Testis (tissue), 3 donors: Measurements from ENCODE around the gene CORO1C. TPM values are rescaled to one million over a fixed set of nuclear protein-coding genes. Genes with fewer than 3 reads are reported as not detected.
A peak's percentile ranks its signal among the peaks of the same experiment; 100 is the strongest.

Experiments
- DNase-seq: peaks from one replicate; pipeline ENCODE4 v3.0.0-alpha.2; 2019
- H3K27ac ChIP-seq, 2 donors: fragments of 200-600 bp; sonication (generic); one replicate each; pipeline ENCODE4 v1.5.1; 2019
- H3K27me3 ChIP-seq: fragments of 200-600 bp; sonication (generic); one replicate; pipeline ENCODE4 v1.5.1; 2019
- H3K36me3 ChIP-seq: fragments of 200-600 bp; sonication (generic); one replicate; pipeline ENCODE4 v1.5.1; 2017; ENCODE audit warnings: low read depth; ENCODE audit errors: missing control alignments
- H3K4me1 ChIP-seq: fragments of 200-600 bp; sonication (generic); one replicate; pipeline ENCODE4 v1.5.1; 2019
- H3K4me3 ChIP-seq, 2 donors: fragments of 200-600 bp; sonication (generic); one replicate each; pipeline ENCODE4 v1.5.1; 2017 to 2019
- H3K9me3 ChIP-seq: fragments of 200-600 bp; sonication (generic); one replicate; pipeline ENCODE4 v1.5.1; 2017
- POLR2A ChIP-seq: fragments of 450-650 bp; IDR thresholded peaks from one replicate; pipeline ENCODE4 v1.6.1; 2017; ENCODE audit warnings: antibody characterized with exemption, mild to moderate bottlenecking, moderate library complexity
- WGBS, 2 donors: methylation state at CpG; one replicate each; pipeline ENCODE4 v1.1.5; 2018; 5-methylcytosine and 5-hydroxymethylcytosine counted together
- intact Hi-C: fragments of 100-400 bp; cut with DNase I; formaldehyde crosslinking; loops from one replicate; pipeline ENCODE4 v1.15.1; 2023; ENCODE audit warnings: low total_unique reads
- polyA plus RNA-seq: library from polyadenylated mRNA; stranded (reverse); fragments of 350-450 nt; fragmentation: Illumina TruSeq; extraction: RNeasy Lipid Tissue Mini Kit (QIAGEN cat#74804); gene quantifications from one replicate; pipeline ENCODE4 v1.2.3, GENCODE V29; 2014; ENCODE audit warnings: low read depth, low replicate concordance; ENCODE audit not compliant: insufficient read depth
- total RNA-seq, 2 donors: library from RNA; depleted of rRNA; stranded (reverse); fragments of >200 nt; gene quantifications; one replicate each; pipeline ENCODE4 v1.2.3, GENCODE V29; 2016
- TF ChIP-seq, protein P1 (sequence below), 3 experiments: fragments of 450-650 bp in 2 of 3; fragments of 200-600 bp in 1 of 3; sonication (generic) in 1 of 3; IDR thresholded peaks; one replicate each; pipeline ENCODE4 v1.5.1; 2016 to 2019; ENCODE audit warnings: antibody characterized with exemption in 3 of 3, mild to moderate bottlenecking in 2 of 3, moderate library complexity in 1 of 3

CORO1C gene
- total and polyA plus RNA-seq, 3 donors from 2014 or later: 57.2 to 73.4 (median 70.2) TPM

DNA sequence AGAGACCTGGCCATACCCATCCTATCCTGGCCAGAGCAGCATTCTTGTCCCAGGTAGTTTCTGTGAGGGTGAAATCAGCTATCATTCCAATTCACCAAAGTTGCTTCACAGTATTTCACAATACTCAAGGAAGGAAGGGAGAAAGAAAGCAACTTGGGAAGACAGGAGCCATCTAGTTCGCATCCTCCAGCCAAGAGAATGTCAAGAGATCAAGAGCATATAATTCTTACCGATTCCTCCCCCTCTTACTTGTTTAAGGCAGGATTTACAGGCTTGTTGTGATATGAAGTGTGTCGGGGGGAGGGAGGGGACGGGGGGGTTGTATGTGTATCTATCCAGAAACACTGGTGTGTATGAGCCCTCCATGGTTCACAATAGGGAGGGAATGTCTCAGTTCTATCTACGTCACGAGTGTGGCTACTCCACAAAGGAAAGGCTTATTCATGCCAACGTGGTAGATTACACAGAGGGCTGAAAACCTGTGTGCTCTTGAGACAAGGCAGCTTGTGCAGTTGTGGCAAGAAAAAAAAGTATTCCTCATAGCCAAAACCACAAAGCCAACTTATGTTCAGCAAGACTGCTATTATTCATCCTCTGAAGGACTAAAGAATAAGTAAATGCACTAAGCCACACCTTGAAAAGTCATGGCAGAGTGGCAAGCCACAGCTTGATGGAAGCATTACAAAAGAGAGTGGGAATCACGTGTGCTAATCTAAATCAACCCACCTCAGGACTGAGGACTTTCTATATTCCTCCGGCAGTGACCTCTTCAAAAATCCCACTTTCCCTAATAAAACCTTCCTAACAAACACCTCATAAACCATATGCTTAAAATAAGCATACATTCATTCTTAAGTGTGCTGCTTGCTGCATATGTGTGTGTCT is 35.0 kb downstream of the CORO1C start:
- no peaks in the 10 kb centered on the region for H3K36me3 ChIP-seq
- no peak overlapping the region for H3K4me3 ChIP-seq
- no peak overlapping the region for H3K27ac ChIP-seq
- DNase-seq: no peak
- H3K4me1 ChIP-seq: peaks cover 19% of the 10 kb centered on the region
- intact Hi-C loops: no loop called here
- TF ChIP-seq, protein P1, sequence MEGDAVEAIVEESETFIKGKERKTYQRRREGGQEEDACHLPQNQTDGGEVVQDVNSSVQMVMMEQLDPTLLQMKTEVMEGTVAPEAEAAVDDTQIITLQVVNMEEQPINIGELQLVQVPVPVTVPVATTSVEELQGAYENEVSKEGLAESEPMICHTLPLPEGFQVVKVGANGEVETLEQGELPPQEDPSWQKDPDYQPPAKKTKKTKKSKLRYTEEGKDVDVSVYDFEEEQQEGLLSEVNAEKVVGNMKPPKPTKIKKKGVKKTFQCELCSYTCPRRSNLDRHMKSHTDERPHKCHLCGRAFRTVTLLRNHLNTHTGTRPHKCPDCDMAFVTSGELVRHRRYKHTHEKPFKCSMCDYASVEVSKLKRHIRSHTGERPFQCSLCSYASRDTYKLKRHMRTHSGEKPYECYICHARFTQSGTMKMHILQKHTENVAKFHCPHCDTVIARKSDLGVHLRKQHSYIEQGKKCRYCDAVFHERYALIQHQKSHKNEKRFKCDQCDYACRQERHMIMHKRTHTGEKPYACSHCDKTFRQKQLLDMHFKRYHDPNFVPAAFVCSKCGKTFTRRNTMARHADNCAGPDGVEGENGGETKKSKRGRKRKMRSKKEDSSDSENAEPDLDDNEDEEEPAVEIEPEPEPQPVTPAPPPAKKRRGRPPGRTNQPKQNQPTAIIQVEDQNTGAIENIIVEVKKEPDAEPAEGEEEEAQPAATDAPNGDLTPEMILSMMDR (IDR thresholded peaks at IDR 0.05): no peak
- no peak for TF ChIP-seq POLR2A
- no peaks in the 10 kb centered on the region for H3K27me3 ChIP-seq
- whole genome bisulfite sequencing, 2 donors: 68 to 73% methylated on average over 9 of the region's 9 CpGs
- H3K9me3 ChIP-seq: no peaks in the 10 kb centered on the region

DNA sequence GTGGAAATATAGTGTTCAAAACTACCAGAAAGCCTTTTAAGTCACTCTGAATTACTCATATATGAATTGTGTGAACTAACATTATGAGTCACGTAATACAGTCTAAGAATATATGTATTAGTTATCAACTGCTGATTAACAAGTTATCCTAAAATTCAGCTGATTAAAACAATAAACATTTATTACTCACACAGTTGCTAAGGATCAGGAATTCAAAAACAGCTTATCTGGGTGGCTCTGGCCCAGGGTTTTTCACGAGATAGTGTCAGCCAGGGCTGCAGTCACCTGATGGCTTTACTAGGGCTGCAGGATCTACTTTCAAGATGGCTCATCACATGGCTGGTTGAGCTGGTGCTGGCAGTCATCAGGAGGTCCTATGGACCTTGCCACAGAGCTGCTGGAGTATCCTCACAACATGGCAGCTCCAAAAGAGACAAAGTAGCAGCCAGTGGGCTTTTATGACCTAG is 36.5 kb downstream of the CORO1C start:
- Histone ChIP-seq H3K36me3 (no peaks in the 10 kb centered on the region), H3K9me3 (no peaks in the 10 kb centered on the region), H3K4me3 (no peak overlapping the region), H3K27ac (no peak overlapping the region), H3K27me3 (no peaks in the 10 kb centered on the region), H3K4me1 (peaks cover 20% of the 10 kb centered on the region)
- WGBS, 2 donors: 89% methylated on average over 2 of the region's 2 CpGs
- intact Hi-C loops: no loop called here
- DNase-seq: no peak
- TF ChIP-seq POLR2A: no peak
- TF ChIP-seq, protein P1 (IDR thresholded peaks at IDR 0.05): no peak

DNA sequence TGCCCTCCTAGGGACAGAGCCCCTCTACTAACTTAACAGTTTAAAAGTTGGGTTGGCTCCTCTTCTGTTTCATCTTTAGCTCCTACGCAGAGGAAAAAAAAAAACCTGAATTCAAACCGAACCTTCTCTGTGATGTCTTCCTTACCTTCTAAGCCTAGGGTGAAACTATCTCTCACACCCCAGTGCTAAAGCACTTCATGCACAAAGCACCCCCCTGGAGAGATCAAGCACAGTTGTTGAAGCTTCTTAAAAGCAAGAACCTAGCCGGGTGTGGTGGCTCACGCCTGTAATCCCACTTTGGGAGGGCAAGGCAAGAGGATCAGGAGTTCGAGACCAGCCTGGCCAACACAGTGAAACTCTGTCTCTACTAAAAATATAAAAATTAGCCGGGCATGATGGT is 37.6 kb downstream of the CORO1C start:
- H3K4me1 ChIP-seq: peaks cover 20% of the 10 kb centered on the region
- intact Hi-C loops: no loop called here
- no peaks in the 10 kb centered on the region for H3K27me3 ChIP-seq
- no peak for DNase-seq
- no peak for TF ChIP-seq POLR2A
- TF ChIP-seq, protein P1 (IDR thresholded peaks at IDR 0.05): no peak
- 92 to 93% methylated on average over 6 of the region's 6 CpGs for WGBS, 2 donors
- H3K9me3 ChIP-seq: no peaks in the 10 kb centered on the region
- H3K36me3 ChIP-seq: no peaks in the 10 kb centered on the region
- H3K4me3 ChIP-seq: no peak overlapping the region
- H3K27ac ChIP-seq: no peak overlapping the region

DNA sequence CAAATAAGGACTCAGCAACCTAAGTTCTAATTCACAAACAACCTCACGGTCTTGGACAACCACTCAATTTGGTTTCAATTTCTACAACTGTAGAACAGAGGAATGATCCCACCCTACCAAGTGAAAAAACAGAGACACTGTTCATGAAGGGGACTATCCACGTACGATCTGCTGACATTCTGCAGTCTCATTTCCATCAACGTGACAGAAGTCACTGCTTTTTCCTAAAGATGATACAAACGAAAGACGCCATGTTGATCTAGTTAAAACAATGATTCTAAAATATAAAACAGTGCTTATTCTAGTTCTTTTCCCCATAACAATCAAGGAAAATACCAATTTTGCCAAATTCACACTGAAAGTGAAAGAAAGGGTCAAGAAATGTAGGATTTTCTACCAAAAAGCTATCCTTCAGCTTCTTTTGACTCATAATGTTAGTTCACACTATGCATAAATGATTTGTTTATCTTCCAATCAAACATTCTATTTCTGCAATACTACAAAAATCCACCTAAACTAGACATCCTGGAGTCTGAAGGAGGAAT is 38.1 kb downstream of the CORO1C start:
- Histone ChIP-seq H3K9me3 (no peaks in the 10 kb centered on the region), H3K4me1 (peaks cover 20% of the 10 kb centered on the region), H3K36me3 (no peaks in the 10 kb centered on the region), H3K27me3 (no peaks in the 10 kb centered on the region), H3K4me3 (no peak overlapping the region), H3K27ac (peak overlapping the region in 1 of 2 donors; percentile 5)
- TF ChIP-seq POLR2A: no peak
- TF ChIP-seq, protein P1 (IDR thresholded peaks at IDR 0.05): no peak
- no peak for DNase-seq
- intact Hi-C loops: no loop called here
- WGBS, 2 donors: 81 to 90% methylated on average over 6 of the region's 6 CpGs
